GM10847 (cell line): ENCODE measurements around the gene LRRC52.

Experiments
- POLR2A ChIP-seq: IDR thresholded peaks from 2 replicates; pipeline ENCODE4 v1.6.1; 2011; ENCODE audit not compliant: insufficient read length; ENCODE audit errors: extremely low read depth

LRRC52 gene, protein sequence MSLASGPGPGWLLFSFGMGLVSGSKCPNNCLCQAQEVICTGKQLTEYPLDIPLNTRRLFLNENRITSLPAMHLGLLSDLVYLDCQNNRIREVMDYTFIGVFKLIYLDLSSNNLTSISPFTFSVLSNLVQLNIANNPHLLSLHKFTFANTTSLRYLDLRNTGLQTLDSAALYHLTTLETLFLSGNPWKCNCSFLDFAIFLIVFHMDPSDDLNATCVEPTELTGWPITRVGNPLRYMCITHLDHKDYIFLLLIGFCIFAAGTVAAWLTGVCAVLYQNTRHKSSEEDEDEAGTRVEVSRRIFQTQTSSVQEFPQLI

DNA sequence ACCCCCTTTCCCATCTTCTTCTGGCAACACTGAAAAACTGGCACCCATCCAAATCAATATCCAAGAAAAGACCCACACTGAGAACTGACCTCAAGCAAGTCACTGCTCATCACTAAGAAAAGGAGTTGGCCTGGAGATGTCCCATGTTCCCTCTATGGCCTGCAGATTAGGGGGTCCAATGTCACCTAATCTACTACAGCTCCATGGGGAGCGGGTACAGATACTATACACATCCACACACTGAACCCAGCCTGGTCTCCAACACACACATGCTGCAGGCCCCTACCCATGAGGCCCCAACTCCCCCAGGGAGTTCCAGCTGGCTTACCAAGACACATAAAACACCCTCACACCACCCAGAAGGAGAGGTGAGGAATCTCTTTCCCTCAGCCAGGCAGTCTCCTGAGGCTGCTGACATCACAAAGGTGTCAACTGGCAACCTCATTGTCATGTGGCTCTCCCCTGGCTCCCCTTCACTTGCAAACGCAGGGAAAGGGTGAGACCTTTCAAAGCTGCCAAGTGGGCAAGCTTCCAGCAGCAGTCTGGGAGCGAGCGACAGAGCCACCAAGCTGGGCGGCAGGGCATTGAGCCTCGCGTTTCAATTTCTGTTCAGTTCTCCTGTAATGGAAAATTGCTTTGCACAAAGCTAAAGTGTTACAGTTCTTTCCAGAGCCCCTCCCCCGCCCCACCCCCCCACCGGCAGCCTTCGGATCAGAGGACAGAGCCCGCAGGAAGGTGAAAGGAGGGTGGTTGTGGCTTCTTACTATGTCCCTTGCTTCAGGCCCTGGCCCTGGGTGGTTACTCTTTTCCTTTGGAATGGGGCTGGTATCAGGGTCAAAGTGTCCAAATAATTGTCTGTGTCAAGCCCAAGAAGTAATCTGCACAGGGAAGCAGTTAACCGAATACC, at the start of gene LRRC52:
Gene LRRC52, plus strand, starts transcription at position 469 of the 907 bp plus-strand sequence. Its CDS starts 297 bp downstream, at position 766.
- TF ChIP-seq POLR2A: no peak

DNA sequence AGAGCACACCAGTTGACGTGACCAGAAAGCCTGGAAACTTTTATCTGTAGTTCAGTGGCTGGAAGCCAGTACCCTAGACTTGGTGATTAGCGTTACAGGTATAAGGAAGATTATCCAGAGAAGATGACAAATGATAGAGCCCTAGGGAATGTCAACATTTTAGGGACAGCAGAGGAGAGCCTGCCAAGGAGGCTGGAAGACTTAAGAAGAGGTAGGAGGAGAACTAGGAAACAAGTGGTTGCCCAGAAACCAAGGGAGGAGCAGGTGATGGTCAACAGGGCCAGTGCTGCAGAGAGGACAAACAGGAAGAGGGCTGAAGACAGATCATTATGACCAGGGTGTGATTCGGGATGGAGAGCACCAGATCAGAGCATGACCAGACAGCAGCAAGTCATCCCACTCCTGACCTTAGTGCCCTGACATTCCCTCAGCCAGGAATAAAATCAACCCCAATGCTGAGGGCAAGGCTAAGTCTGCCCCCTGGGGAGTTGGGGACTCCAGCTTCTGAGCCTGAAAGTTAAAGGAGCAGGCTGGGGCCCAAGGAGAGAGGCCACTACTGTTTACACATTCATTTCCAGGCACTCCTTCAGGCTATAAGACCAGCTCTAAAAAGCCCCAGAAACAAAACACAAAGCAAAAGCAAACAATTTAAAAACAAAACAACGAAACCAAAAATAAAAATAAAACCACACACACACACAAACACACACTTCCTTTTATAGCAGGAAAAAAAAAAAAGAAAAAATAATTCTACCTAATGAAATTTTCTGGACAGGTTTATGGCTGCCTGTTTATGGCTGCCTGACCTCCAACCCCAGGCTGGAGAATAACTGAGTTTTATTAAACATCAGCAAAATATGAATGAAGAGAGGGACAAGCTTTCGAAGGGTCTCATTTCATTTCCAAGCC, 48.6 kb upstream of the LRRC52 start:
- TF ChIP-seq POLR2A: no peak

DNA sequence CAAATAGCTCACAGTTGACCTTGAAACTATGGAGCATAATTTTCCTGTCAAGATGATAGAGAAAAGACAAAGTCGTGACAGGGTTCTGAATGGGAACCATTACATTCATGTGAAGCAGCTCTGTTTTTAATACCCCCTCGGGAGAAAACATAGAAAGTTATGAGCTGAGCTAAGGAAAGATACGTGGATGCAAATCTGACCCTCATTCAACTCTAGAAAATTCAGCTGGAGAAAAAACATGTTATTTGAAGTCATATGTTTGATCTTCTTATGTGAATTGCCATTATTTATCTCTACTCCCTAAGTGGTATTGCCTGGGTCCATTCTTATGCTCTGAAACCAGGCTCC, 48.0 kb upstream of the LRRC52 start:
- TF ChIP-seq POLR2A: no peak

DNA sequence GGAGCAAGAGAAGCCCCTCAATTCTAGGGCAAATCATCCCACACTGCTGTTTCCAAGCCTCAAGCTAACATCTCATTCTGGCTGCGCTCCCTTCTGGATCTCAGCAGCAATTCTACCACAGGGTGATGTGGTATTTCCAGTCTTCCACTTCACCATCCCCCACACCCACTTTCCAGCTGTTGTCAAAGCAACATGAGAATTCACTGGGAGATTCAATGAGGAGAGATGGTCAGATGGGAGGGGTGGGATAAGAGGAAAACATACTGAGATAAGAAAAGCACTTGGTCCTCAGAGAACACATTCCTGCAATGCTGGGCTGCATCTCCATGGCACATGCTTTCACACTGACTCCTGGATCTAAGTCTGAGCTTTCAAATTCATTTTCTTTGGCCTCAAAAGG, 47.3 kb upstream of the LRRC52 start:
- no peak for TF ChIP-seq POLR2A

DNA sequence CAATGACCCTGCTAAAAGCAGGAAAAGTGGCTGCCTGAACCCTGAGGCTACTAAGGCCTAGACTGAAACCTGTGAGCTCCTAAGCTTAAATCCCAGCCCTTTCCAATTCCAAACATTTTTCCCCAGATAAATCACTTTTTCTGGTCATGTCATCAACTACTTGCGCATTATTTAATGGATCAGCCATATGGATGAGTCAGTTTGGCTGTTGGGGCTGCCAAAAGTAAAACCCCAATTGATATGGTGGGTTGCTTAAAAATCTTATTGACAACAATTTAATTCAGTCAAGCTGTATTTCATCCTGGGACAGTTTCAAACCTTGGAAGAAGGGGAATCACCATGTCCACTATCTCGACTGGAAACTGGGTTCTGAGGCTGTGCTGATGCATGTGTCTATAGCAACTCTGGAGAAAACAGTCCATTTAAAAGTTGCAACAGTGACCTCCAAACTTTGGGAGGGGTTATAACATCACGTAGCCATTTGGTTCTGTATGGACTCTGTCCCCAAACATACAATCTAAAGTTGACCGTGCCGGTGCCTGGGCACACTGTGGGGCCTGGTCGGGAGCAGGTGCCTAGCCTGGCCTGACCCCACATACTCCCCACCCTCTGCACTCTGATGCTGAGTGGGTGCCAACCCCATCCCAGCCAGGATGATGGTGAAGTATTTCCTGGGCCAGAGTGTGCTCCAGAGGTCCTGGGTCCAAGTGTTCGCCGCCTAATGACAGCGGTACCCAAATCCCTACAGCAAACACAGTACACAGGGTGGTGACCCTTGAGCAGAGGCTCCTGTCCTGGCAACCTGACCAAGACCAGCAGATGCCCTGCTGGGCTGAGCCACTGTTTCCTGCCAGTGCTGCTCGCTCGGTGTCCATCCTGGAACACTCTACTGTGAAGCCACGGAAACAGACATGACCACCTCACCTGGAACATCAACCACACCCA, 46.5 kb upstream of the LRRC52 start:
- TF ChIP-seq POLR2A: no peak

GRCh38 chr1:165501330-165501969, 42.4 kb upstream of the LRRC52 start:
- no peak for TF ChIP-seq POLR2A

GRCh38 chr1:165501970-165502348, 41.8 kb upstream of the LRRC52 start:
- TF ChIP-seq POLR2A: no peak

DNA sequence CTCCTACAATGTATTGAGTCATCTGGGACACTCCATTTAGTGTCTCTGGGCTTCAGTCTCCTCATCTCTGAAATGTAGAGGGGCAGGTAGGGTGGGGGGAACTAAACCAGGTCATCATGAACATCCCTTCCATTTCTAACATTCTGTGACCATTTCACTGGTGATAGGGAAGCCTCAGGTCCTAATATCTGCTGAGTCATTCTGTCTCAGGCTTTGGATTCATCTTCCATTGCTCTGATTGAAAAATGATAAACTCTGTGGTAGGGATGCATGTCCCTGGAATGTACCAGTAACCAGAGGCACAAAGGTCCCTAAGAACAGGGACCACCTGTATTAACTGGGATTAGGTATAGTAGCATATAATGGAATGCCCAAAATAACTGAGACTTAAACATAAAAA, 36.2 kb upstream of the LRRC52 start:
- no peak for TF ChIP-seq POLR2A

GRCh38 chr1:165508291-165508690, 35.5 kb upstream of the LRRC52 start:
- TF ChIP-seq POLR2A: no peak

DNA sequence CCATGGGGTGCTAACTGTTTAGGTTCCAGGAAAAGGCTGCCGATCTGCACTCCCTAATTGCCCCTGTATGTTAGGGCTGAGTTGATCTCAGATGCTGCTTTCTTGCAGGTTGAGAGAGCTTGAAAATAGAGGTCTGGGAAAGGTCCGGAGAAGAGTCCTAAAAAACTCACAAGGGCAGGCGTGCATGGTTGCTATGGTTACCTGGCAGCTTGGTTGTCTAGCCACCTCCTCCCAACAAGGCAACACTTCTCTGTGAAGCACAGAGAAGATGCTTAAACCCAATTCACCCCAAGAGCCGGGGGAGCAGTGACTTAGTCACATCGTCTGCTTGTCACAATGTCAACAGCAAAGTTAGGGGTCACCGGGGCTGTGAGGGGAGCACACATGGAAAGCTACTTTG, 31.0 kb upstream of the LRRC52 start:
- TF ChIP-seq POLR2A: no peak

GRCh38 chr1:165516469-165516868, 27.3 kb upstream of the LRRC52 start:
- no peak for TF ChIP-seq POLR2A

DNA sequence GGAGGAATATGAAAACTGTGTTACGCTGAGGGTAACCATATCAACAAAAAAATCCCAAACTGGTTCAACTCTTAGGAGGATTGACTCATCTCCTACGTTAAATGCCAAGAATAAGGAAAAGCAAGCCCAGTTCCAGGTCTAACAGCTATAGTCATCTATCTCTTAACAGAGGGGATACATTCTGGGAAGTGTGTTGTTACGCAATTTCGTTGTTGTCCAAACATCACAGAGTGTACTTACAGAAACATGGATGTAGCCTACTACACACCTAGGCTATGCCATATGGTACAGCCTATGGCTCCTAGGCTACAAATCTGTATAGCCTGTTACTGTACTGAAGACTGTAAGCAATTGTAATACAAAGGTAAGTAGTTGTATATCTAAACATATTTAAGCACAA, 23.2 kb upstream of the LRRC52 start:
- TF ChIP-seq POLR2A: no peak

DNA sequence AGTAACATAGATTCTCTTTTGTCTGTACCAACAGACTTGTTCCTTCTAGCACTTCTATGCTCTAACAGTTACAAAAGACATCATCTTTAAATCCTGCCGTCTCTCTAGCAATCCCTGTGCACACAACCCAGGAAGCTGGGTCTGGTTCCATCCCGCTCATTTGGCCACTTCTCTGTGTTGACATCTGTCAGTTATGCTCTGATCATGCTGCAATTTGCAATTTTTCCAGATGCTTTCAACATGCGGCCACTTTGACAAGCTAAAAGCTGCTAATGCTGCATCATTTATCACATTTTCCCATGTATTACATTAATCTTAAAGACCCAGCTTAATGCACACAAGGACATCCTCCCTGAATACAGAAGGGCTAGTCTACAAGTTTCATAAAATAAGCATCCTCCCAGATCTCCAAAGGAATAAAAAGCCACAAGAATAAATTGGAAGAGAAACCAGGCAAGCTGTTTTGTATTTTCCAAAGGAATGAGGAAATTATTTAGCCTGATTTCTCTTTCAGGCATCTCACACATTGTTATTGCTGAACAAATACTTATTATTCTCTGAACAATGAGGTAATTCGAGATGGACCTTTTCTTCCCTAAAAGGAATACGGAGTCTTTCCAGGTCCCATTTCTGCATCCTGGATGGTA, 19.0 kb upstream of the LRRC52 start:
- no peak for TF ChIP-seq POLR2A
